ENCODE measurements around the gene ASPN.
"Not testable (repeated sequence)": the region's sequence is repeated elsewhere in the genome, so short reads cannot be mapped to it uniquely, and the experiment has no call there.

The ASPN gene

DNA sequence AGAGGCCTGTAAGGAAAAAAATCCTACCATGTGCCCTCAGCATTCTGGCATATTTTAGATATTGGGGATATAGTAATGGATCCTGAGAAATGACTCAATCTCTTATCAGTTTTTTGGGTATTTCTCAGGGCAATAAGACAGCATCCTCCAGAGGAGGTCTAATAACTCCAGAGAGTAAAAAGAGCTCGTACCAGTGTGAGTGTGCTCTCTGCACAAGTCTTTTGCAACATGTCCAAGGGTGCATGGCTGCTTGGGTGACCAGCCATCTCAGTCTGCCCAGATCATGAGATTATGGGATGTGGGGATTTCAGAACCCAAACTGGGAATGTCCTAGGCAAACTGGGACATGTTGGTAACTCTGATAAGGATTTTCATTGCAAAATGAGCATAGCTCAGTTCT lies 15.3 kb downstream of the ASPN start:
- DNase-seq = no peak

DNA sequence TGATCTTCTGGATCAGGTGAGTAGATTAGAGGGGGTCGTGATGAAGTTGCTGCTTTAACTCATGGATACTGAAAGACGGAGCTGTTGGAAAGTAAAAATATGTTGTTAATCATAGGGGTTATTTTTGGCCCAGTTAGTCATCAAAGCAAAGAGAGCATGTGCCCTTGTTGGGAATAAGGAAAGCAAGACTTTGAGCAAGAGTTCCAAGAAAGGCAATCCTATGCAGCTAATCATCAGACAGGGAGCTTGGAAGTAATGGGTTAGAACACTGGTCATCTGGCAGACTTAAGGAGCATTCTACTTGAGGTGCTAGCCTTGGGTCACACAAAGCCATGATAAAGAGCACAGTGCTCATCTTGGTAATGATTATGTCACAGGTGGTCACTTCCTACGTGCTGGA lies 18.3 kb downstream of the ASPN start:
- no peak for DNase-seq

DNA sequence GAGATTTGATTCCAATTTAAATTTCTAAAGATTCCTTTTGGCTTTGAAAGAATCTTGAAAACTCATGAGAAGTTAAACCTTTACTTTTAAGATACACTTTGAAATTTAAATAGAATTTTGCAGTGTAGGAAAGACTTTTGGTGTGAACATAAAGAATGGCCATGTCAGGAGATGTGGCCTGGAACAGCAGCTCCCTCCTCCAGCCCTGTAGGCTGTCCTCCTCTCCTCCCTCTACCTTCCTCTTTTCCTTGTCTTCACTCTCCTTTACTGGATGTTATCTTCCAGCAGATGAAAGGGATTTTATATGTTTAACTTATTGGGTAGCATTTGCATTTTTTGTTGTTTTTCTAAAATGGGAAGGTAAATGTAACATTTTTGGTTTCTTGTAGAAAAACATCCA lies 18.9 kb downstream of the ASPN start:
- DNase-seq = no peak

DNA sequence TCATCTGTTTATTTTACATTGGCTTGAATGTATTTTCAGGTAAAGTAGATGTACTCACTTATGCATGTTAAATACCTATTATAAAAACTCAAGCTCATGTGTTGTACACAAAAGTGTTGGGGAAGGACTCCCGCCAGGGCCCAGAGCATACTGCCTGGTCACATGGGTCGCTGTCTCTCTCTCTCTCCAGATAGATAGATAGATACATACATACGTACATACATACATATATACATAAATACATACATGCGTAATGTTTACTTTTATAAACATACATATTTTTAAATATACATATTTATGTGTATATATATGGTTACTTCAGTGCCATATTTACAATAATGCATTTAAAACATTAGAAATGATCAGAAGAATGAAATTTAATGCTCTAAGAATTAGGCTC lies 24.7 kb downstream of the ASPN start:
- no peak for DNase-seq

DNA sequence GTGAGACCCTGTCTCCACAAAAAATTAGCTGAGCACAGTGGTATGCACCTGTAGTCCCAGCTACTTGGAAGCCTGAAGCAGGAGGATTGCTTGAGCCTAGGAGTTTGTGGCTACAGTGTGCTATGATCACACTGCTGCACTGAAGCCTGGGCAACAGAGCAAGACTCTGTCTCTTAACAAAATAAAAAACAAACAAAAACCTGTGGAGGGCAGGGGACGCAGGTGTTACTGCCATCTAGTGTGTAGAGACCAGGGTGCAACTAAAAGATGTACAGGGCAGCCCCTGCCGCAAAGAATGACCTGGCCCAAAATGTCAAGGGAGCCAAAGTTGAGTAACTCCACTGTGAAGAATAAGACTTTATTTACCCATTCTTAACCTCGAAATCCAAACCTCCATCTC lies 27.1 kb downstream of the ASPN start:
- DNase-seq = no peak

DNA sequence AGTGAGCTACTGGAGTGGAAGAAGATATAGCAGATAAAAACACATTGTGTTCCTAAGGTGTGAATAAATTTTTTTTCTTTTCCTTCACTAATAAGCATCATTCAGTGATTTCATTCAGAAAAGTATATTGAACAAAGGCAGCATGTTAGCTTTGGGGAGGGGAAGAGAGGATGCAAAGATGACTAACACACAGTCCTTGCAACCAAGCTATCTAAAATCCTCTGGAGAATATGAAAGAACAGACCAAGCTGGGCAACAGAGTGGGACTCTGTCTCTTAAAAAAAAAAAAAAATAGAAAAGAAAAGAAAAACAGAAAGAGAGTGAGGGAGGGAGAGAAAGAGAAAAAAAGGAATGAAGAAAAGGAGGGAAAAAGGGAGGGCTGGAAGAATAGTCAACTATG lies 35.8 kb downstream of the ASPN start:
- DNase-seq = no peak

DNA sequence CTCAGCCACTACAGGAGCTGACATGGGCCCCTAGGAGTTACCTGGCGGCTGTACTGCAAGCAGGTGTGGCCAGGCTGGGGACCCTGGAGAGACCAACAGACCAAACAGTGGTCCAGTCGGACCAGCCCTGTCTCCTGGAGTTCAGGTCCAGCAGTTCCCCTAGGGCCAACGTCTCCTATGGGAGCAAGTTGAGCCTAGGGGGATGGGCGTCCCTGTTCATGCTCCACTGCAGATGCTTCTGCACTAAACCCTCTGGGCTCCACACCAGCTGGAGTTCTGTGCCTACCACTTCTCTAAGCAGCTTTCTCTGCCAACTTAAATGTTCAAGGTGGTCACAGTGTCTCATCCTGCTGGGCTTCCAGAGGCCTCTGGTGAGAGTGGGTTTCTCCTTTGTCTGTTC lies 37.5 kb downstream of the ASPN start:
- no peak for DNase-seq

DNA sequence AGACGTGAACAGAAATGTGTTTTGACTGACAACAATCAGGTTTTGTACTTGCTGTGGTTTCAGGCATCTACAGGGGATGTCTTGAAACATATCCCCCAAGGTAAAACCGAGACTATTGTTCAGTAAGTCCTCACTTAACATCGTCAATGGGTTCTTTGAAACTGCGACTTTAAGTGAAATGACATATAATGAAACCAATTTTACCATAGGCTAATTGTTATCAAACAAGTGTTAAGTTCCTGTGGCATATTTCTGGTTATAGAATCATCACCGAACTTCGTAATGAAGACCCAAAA lies 41.6 kb downstream of the ASPN start:
- DNase-seq = no peak

DNA sequence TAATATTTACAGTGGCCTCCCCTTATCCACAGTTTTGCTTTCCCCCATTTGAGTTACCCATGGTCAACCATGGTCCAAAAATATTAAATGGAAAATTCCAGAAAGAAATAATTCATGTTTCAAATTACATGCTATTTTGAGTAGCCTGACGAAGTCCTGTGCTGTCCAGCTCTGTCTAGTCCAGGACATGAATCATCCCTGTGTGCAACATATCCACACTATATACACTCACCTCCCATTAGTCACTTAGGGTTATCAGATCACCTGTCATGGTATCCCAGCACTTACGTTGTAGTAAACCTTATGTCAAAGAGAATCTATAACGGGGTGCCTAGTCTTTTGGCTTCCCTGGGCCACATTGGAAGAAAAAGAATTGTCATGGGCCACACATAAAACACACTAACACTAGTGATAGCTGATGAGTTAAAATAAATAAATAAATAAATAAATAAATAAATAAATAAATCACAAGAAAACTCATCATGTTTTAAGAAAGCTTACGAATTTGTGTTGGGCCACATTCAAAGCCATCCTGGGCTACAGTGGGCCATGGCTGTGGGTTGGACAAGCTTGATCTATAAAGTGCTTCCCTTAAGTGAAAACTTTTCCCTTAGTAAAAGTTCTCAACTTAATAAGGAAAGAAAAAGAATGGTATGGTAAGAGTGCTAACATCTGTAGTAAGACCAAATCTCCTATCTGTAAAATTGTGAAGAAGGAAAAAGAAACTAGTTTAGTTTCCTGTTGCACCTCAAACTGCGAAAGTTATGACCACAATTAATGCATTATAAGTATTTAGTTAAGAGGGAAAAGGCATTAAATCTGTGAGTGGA lies 42.2 kb downstream of the ASPN start:
- no peak for DNase-seq

DNA sequence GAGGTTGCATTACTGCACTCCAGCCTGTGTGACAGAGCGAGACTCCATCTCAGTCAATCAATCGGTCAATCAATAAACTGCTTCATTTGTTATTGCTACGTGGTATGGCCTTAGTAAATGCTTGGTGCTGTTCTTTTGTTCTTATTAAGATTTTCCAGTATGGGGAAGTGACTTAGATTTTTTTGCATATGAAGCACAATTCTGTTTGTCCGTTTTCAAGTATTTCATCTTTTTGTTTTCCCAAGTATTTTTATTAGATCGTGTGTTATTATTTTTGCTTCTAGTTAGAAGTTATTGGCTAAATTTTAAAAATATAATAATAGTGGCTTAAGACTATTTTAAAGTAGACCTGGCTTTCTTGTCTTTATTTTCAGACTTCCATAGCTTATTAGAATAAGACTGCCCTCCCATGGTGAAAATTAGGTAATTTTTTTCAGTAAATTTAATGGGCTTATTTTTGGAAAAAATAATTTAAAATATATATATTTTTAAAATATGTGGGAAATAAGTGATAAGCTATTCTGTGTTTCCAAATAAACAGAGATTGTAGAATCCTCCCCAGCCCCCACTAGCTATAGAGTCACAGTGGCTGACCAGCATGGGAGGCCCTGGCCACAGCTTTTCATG lies 43.3 kb downstream of the ASPN start:
- DNase-seq = no peak

DNA sequence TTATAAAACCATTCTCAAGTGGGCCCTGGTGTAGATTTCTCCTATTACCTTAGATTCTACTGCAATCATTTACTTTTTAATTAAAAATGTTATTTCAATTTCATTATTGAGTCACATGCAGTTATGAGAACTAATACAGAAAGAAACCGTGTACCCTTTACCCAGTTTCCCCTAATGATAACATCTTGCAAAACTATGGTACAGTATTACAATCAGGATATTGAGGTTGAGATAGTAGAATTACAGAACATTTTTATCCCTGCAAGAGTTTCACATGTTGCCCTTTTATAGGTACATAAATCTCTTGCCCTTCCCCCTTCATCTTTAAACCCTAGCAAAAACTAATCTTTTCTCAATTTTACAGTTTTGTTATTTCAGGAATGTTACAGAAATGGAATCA lies 47.0 kb downstream of the ASPN start:
- no peak for DNase-seq

DNA sequence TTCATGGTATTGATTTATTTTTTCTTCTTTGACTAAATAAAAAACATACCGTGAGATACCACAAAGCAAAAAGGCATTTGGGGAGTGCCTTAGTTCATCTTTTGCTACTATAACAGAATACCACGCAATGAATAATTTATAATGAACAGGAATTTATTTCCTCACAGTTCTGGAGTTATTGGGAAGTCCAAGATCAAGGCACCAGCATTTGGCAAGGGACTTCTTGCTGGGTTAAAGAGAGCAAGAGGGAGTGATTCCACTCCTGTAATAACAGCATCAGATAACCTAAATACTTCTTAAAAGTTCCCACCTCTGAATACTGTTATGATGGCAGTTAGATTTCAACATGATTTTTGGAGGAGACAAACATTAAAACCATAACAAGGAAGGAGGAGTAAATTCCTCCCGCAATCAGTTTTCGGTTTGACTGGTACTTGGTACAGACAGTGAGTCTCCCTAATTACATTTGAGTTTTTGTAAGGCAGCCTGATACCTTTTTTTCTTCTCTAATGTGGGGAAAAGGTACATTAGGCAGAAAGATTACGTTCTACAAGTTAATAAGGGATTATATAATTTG lies 49.2 kb downstream of the ASPN start:
- DNase-seq = no peak

DNA sequence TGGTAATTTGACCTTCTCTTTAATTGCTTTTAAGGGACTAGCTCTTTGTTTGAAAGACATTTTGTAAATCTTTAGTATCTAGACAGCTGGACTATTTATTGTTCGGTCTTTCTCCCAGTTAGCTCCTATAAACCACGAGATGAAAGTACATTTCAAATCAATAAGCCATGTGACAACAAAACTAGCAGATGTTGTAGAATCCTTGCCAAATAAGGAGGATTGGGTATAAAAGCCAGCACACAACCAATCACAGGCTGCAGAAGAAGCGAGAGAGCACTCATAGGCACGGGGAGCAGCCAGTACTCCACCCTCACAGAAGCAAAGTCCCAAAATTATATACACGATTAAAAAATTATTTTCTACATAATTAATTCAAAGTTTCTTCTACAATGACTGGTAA lies 50.0 kb downstream of the ASPN start:
- no peak for DNase-seq

DNA sequence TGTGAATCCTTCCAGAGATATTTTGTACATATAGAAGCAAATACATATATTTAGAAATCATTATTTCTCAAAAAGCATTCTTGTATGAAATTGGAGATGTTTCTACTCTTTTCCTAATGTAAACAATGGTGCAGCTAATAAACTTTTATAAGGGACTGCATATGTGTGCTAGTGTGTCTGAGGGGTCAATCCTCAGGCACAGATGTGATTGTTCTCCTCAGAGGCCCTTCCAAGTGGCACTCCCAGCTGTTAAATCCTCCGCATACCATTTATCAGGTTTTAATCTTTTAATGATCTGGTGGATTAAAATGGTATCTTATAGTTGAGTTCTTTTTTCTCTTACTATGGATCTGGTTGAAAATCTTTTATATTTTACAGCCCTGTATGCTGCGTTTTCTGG lies 52.5 kb downstream of the ASPN start:
- no peak for DNase-seq

DNA sequence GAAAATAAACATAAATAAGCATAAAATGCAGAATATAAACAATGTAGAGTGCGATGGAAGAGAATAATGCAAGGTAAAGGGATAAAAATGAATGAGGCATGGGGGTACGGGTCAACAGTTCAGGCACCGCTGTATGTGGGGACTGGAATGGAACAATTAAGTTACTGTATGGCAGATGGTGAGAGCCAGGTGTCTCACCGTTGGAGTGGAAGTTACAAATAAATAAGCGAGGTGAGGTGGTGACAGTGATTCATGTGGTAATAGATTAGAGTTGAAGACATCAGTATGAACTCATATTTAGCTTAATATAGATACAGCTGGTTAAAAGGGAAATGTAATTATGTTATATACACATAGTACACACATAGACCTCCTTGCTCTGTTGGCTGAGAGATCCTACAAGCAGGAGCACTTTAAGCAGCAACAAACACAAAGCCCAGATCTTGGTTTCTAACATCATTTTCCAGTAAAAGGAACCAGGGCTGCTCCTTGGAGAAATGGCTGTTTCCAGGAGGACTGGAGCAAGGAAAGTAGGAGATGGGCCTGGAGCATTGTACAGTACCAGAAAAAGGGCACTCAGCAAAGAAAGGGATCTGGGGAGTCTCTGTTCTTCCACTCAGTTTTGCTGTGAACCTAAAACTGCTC lies 55.7 kb downstream of the ASPN start:
- no peak for DNase-seq

DNA sequence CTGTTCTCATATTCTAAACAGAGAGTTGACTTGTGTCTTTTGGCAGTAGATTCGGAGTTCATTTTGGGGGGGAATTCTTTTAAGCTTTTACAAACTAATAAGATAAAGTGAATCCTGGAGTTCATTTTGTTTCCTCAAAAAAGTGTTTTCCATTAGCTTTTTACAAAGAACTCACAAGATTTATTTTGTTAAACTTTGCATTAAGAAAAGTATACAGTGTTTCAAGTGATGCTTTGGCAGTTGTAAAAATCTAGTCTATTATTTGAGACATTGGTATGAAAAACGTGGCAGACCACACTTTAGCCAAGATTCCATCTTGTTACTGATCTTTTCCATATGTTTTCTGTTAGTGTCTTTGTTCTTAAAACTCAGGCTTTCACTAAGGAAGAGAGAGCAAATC lies 56.8 kb downstream of the ASPN start:
- no peak for DNase-seq

DNA sequence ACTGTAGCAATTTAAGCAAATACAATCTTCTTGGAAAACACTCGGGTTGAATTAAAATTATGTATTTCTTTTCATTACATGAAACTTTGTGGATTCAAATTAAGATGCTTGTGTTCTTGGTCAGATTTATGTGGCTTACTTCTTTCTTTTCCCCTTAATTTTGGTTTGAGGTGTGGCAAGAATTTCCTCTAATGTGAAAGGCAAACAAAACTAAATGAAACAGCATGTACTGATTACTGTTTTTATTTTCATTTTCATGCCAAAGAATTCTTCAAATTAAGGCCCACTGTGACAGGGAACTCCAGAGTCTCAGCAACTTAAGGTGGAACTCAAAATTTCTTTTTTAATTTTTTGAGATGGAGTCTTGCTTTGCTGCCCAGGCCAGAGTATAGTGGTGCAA lies 58.0 kb downstream of the ASPN start, which contains the start of gene OMD:
TSS of gene OMD (minus strand) at position 132 of the 400 bp plus-strand sequence. CDS start 6,913 bp downstream, outside the sequence.
- no peak for DNase-seq

DNA sequence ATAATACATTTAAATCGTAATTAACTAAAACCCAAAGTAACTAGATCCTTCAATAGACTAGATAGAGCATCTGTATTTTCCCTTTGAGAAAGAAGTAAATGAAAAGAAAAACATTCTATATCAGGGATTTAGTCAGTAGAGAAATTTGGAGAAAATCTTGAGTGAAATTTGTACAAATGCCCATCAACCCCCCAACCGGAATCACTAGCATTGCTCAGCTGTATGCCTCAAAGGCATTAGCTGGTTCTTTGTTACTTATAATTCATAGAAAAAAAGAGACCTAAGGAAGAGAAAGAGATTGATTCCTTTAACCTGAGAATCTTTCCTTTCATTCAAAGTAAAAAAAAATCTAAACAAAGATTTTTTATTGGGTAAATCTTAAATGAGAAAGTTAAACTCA lies 58.7 kb downstream of the ASPN start:
- no peak for DNase-seq

DNA sequence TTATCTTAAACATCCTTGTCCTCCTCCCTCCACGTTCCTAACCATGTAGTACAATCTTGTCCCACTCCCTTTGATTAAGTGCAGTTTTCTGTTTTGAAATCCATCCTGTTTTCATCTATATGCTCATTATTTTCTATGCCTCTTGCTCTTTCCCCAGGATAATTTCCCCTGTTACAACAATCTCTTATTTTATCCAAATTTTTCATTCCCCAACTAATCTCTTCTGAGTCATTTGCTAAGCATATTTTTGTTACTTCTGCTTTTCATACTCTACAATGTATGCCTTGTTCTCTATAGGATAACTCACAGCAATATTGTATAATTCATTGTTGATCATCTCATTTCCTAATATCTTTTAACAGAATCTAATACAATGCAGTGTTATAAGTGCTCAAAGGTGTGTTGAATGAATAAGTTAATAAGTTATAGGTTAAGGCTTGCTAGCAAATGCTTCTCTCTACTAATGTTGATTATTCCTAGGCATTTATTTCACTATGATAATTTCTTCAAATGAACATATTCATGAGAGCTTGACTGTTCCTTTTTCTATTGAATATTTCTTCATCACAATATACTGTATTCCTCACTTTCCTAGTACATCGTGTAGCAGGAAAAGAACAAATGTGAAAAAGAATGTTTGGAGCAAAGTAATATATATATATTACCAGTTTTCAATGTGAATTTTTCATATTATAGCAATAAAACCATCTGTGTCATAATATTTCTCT lies 59.5 kb downstream of the ASPN start:
- DNase-seq = no peak

DNA sequence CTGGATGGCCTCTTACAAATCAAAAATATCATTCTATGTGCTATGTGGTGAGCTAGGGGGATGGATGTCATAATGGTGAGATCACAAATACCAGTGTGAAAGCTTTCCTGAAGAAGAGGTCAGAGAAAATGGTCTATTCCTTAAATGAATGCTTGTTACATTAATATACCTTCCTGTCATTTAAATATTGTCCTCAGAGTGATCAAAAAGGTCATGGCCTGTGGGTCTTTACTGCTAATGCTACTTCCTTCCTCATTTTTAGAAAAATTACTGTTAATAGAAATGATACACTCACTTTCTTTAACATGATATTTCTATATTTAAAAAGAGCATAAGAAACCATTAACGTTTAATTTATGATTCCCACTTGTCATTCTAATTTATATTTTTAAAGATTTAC lies 67.7 kb downstream of the ASPN start:
- no peak for DNase-seq

DNA sequence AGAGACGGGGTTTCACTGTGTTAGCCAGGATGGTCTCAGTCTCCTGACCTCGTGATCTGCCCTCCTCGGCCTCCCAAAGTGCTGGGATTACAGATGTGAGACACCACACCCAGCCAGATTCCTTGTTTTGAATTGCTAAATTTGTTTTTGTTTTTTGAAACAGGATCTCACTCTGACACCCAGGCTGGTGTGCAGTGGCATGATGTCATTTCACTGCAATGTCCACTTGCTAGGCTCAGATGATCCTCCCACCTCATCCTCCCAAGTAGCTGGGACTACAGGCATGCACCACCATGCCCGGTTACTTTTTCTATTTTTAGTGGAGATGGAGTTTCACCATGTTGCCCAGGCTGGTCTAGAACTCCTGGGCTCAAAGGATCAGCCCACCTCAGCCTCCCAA lies 71.1 kb downstream of the ASPN start:
- not testable (repeated sequence) for DNase-seq

DNA sequence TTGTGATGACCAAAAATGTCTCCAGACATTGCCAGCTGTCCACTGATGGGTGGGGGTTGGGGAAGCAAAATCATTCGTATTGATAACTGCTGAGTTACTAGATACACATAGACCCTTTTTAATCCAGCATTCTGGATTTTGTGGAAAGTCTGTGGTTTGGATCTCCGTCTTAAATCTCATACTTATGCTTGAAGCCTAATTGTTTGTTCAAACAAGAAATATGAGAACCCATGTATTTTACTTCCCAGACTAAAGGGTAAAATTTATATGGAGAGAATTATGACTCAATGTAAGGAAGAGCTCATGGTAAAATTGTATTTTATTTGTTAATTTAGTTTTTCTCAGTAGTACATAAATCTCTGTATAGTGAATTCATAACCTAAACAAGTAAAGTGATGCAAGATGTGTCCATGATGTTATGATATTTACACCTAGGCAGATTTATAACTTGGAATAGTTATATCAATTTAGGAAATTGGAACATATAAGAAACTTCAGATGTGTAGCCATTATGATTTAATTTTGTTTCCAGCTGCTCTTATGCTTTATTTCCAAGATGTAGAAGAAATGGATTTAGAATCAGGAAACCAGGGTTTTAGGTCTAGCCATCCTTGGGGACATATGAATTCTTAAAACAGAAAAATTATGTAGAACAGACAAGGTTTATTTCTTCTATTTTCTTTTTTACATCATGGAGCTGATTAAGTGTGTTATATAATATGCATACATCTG lies 73.4 kb downstream of the ASPN start:
- no peak for DNase-seq

DNA sequence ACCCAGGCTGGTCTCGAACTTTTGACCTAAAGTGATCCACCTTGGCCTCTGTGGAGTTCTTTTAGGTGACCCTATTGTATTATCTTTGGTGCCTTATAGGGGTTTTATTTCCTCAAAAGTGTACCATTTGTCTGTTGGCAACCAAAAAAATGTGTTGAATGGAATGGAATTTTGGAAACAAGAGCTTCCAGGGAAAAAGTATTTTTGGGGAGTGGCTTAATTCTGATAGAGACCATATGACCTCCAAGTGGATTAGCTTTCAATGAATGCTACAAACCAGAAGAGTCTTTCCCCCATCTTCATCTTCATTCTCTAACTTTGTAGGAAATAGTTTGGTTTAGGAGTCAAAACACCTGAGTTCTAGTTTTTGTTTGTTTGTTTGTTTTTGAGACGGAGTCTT lies 74.5 kb downstream of the ASPN start:
- DNase-seq = no peak
